Suprapubic skin (tissue), 4 donors: ENCODE results near the gene COL9A3. TPM values are rescaled to one million over a fixed set of nuclear protein-coding genes. Genes with fewer than 3 reads are reported as not detected.

ENCODE experiments used
- DNase-seq, 2 donors: peaks; one replicate each; pipeline ENCODE4 v3.0.0-alpha.2; 2019; ENCODE audit warnings: low spot score in 2 of 2
- H3K27ac ChIP-seq: fragments of 200-600 bp; sonication (generic); one replicate; pipeline ENCODE4 v1.5.1; 2019
- H3K27me3 ChIP-seq: fragments of 200-600 bp; sonication (generic); one replicate; pipeline ENCODE4 v1.5.1; 2019
- H3K36me3 ChIP-seq: fragments of 200-600 bp; sonication (generic); one replicate; pipeline ENCODE4 v1.5.1; 2019
- H3K4me1 ChIP-seq: fragments of 200-600 bp; sonication (generic); one replicate; pipeline ENCODE4 v1.5.1; 2019
- H3K4me3 ChIP-seq: fragments of 200-600 bp; sonication (generic); one replicate; pipeline ENCODE4 v1.5.1; 2019; ENCODE audit warnings: mild to moderate bottlenecking
- H3K9me3 ChIP-seq: fragments of 200-600 bp; sonication (generic); one replicate; pipeline ENCODE4 v1.5.1; 2019
- EP300 ChIP-seq: sonication (generic); formaldehyde crosslinking; IDR thresholded peaks from one replicate; pipeline ENCODE4 v1.6.1; 2017; ENCODE audit warnings: antibody characterized with exemption
- POLR2A ChIP-seq, 2 donors: fragments of 450-650 bp; IDR thresholded peaks; one replicate each; pipeline ENCODE4 v1.6.1; 2017; ENCODE audit warnings: antibody characterized with exemption in 2 of 2, mild to moderate bottlenecking in 2 of 2, moderate library complexity in 2 of 2
- POLR2AphosphoS5 ChIP-seq, 3 donors: sonication (generic); formaldehyde crosslinking; IDR thresholded peaks; one replicate each; pipeline ENCODE4 v1.6.1; 2017; ENCODE audit warnings: antibody characterized with exemption in 3 of 3
- WGBS: methylation state at CpG from one replicate; pipeline ENCODE4 v1.1.5; 2018; 5-methylcytosine and 5-hydroxymethylcytosine counted together
- total RNA-seq, 4 donors: library from RNA; depleted of rRNA; stranded (reverse); fragments of >200 nt; gene quantifications; one replicate each; pipeline ENCODE4 v1.1.0, GENCODE V29; 2016
- TF ChIP-seq, protein P1 (sequence below), 2 donors: fragments of 200-600 bp in 1 of 2; fragments of 450-650 bp in 1 of 2; sonication (generic) in 1 of 2; IDR thresholded peaks; one replicate each; pipeline ENCODE4 v1.5.1; 2016 to 2019; ENCODE audit warnings: antibody characterized with exemption in 2 of 2, mild to moderate bottlenecking in 1 of 2, moderate library complexity in 1 of 2

The COL9A3 gene
- total RNA-seq: 10 to 100 TPM in 1 of 4 donors, 1 to 10 TPM in 3; 6.1 to 11.3 (median 8.1) TPM

DNA sequence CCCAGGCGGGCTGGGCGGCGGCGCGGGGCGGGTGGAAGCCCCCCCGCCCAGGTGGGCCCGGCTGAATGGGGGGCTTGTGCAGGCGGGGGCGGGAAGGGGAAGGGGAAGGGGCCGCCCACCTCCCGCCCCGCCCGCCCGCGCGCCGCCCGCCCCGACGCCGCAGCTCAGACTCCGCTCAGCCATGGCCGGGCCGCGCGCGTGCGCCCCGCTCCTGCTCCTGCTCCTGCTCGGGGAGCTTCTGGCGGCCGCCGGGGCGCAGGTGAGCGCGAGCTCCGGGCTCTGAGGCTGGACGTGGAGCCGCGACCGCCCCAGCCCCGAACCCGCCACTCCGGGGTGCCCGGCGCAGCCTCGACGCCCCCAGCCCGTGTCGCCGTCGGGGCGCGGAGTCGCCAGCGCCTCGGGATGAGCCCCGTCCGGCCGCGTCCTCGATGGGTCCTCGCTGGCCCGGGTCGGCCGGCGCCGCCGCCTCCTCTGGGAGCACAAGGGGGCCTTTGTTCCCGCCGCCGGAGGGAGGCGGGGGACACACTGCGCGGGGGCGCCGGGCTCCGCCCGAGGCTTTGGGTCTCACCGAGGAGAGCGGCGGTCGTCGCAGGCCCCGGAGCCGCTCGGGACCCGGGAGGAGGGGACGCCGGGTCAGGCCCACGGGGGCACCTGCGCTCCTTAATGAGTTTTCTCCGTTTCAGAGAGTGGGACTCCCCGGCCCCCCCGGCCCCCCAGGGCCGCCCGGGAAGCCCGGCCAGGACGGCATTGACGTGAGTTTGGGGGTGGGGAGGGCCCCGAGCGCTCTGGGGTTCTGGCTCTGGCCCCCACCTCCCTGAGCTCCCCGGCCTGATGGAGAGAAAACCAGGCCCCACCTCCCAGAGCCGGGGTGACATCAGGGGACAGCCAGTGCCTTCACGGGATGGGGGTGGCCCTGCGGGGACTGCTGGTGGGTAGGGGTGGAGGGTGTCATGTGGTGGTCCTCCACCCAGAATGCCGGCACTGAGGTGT is at the start of gene COL9A3:
Gene COL9A3, plus strand, starts transcription at position 167 of the 990 bp plus-strand sequence. Its CDS starts 15 bp downstream, at position 182.
- H3K4me1 ChIP-seq: peaks cover 60% of the 10 kb centered on the region
- H3K27ac ChIP-seq: peak within 1 kb of the TSS; percentile 7
- peak within 1 kb of the TSS; percentile 40 for H3K4me3 ChIP-seq
- no peak for DNase-seq
- no peaks in the 10 kb centered on the region for H3K9me3 ChIP-seq
- TF ChIP-seq EP300 (no peak), POLR2A (IDR thresholded peaks at IDR 0.05) (no peak), POLR2AphosphoS5 (IDR thresholded peaks at IDR 0.05) (no peak)
- TF ChIP-seq, protein P1, sequence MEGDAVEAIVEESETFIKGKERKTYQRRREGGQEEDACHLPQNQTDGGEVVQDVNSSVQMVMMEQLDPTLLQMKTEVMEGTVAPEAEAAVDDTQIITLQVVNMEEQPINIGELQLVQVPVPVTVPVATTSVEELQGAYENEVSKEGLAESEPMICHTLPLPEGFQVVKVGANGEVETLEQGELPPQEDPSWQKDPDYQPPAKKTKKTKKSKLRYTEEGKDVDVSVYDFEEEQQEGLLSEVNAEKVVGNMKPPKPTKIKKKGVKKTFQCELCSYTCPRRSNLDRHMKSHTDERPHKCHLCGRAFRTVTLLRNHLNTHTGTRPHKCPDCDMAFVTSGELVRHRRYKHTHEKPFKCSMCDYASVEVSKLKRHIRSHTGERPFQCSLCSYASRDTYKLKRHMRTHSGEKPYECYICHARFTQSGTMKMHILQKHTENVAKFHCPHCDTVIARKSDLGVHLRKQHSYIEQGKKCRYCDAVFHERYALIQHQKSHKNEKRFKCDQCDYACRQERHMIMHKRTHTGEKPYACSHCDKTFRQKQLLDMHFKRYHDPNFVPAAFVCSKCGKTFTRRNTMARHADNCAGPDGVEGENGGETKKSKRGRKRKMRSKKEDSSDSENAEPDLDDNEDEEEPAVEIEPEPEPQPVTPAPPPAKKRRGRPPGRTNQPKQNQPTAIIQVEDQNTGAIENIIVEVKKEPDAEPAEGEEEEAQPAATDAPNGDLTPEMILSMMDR (IDR thresholded peaks at IDR 0.05): no peak
- WGBS: 50% methylated on average over 2 of the region's 108 CpGs
- H3K36me3 ChIP-seq: peaks cover 18% of the 10 kb centered on the region
- H3K27me3 ChIP-seq: peaks cover 41% of the 10 kb centered on the region

DNA sequence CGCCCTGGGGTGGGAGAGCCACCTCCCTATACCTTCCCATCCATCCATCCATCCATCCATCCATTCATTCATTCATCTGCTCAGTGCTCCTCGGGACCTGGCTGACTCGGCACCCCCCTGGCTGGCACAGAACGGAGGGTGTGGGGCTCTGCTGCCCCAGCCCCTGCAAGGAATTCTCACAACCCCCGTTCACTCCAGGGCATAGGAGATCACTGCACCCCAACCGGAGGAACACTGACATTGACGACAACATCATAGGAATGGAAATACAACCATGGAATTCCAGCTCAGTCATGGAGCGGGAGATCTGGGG is 48.7 kb upstream of the COL9A3 start:
- no peak overlapping the region for H3K4me3 ChIP-seq
- 70% methylated on average over 2 of the region's 8 CpGs for WGBS
- H3K9me3 ChIP-seq: no peaks in the 10 kb centered on the region
- TF ChIP-seq EP300 (no peak), POLR2AphosphoS5 (IDR thresholded peaks at IDR 0.05) (no peak), POLR2A (IDR thresholded peaks at IDR 0.05) (no peak)
- TF ChIP-seq, protein P1 (IDR thresholded peaks at IDR 0.05): no peak
- no peak overlapping the region for H3K27ac ChIP-seq
- no peaks in the 10 kb centered on the region for H3K36me3 ChIP-seq
- peaks cover 50% of the 10 kb centered on the region for H3K27me3 ChIP-seq
- no peak for DNase-seq
- peaks cover 21% of the 10 kb centered on the region for H3K4me1 ChIP-seq

DNA sequence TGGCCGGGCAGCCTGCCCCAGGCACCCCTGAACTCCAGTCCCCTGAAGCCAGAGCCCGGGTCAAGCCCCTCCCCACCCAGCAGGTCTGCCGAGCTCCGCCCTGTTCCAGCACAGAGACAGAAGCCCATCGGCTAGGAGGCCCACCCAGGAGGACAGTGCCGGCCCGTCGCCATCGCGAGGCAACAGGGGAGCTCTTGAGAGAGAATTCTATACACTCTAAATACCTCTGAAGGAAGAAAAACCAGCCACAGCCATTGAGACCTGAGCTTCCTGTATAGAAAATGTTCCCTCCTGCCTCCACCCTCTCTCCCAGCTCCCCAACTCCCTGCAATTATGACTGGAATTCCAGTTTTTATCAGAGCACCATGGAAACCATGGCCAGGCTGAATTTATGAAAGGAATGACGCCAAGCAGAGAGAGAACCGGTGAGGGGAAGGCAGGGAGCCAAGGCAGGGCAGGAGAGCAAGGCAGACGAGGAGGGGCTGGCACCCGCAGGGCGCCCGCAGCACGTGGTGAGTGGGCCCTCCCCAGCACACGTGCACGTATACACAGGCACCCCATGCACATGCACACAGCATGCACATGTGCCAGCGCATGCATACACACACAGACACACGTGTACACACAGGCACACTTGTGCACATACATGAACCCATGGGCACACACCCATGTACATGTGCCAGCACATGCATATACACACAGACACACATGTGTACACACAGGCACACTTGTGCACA is 48.1 kb upstream of the COL9A3 start:
- H3K9me3 ChIP-seq: no peaks in the 10 kb centered on the region
- H3K27me3 ChIP-seq: peaks cover 48% of the 10 kb centered on the region
- no peak overlapping the region for H3K27ac ChIP-seq
- TF ChIP-seq POLR2AphosphoS5 (IDR thresholded peaks at IDR 0.05): no peak
- TF ChIP-seq POLR2A (IDR thresholded peaks at IDR 0.05): no peak
- TF ChIP-seq EP300: no peak
- TF ChIP-seq, protein P1 (IDR thresholded peaks at IDR 0.05): no peak
- H3K4me3 ChIP-seq: no peak overlapping the region
- WGBS: 43% methylated on average over 21 of the region's 21 CpGs
- H3K36me3 ChIP-seq: no peaks in the 10 kb centered on the region
- DNase-seq: no peak
- peaks cover 26% of the 10 kb centered on the region for H3K4me1 ChIP-seq

DNA sequence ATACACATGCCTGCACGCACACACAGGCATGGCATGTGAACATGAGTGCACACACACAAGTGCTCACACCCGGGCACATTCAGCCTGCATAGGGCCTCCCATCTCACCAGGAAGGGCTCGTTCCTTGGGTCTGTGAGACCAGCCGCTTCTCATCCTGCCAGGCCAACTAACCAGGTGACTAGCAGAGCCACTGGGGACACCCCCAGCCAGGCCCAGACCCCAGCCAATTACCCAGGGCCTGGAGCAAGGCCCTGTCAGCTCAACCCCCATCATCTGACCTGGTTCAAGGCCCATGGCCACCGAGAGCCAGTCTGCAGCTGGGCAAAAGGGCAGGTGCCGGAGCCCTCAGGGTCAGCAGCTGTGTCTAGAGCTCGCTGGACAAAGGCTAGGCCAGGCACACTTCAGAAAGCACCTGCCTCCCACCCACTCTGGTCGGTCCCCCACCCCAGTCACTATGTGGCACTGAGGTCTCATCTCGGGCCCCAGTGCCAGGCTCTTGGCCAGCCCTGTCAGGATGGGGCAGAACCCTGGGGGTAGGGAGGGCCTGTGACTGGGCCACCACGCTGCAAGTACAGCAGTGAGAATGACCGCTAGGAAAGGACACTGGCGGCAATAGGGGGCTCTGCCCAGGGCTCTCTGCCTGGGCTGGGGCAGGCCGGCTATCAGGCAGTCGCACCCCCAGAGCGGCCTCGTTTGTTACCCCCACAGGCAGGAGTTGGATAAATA is 47.3 kb upstream of the COL9A3 start:
- TF ChIP-seq POLR2AphosphoS5 (IDR thresholded peaks at IDR 0.05) (no peak), EP300 (no peak), POLR2A (IDR thresholded peaks at IDR 0.05) (no peak)
- TF ChIP-seq, protein P1 (IDR thresholded peaks at IDR 0.05): no peak
- Histone ChIP-seq H3K27me3 (peaks cover 48% of the 10 kb centered on the region), H3K4me3 (no peak overlapping the region), H3K9me3 (no peaks in the 10 kb centered on the region), H3K4me1 (peaks cover 34% of the 10 kb centered on the region), H3K36me3 (no peaks in the 10 kb centered on the region), H3K27ac (no peak overlapping the region)
- no peak for DNase-seq
- WGBS: 83% methylated on average over 1 of the region's 16 CpGs
